Measurements from ENCODE around the gene AMZ1.

DNA sequence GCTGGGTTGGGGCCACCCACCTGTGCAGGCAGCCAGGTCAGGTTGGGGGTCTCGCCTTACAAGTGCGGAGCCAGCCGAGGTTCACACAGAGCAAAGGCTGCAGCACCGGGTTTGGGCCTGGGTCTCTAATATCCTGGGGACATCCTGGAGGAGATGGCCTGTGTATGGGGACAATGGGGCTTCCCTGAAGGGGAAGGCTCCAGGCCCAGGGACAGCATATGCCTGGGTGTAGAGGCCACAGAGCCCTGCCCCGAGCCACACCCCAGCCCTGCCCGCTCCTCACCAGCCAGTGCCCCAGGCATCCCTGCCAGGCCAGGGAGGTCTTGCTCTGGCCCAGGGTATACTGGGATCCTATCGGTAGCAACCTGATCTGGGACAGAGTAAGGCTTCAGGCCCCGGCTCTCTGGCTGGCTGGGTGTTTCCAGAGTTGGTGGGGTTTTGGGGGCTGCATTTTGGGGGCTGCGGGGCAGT is 47.1 kb upstream of the AMZ1 start:
- TF ChIP-seq TCF7 (CRISPR knock-in tag; IDR thresholded peaks at IDR 0.05; ENCODE audit: low read depth) (no peak), NR2C2 (CRISPR knock-in tag; IDR thresholded peaks at IDR 0.05) (no peak), ZNF512 (CRISPR knock-in tag; IDR thresholded peaks at IDR 0.05; ENCODE audit: borderline replicate concordance) (no peak), GABPB1 (CRISPR knock-in tag; IDR thresholded peaks at IDR 0.05) (no peak)
- TF ChIP-seq, protein P1, sequence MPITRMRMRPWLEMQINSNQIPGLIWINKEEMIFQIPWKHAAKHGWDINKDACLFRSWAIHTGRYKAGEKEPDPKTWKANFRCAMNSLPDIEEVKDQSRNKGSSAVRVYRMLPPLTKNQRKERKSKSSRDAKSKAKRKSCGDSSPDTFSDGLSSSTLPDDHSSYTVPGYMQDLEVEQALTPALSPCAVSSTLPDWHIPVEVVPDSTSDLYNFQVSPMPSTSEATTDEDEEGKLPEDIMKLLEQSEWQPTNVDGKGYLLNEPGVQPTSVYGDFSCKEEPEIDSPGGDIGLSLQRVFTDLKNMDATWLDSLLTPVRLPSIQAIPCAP (CRISPR knock-in tag; IDR thresholded peaks at IDR 0.05), result no peak
- TF ChIP-seq, protein P2, sequence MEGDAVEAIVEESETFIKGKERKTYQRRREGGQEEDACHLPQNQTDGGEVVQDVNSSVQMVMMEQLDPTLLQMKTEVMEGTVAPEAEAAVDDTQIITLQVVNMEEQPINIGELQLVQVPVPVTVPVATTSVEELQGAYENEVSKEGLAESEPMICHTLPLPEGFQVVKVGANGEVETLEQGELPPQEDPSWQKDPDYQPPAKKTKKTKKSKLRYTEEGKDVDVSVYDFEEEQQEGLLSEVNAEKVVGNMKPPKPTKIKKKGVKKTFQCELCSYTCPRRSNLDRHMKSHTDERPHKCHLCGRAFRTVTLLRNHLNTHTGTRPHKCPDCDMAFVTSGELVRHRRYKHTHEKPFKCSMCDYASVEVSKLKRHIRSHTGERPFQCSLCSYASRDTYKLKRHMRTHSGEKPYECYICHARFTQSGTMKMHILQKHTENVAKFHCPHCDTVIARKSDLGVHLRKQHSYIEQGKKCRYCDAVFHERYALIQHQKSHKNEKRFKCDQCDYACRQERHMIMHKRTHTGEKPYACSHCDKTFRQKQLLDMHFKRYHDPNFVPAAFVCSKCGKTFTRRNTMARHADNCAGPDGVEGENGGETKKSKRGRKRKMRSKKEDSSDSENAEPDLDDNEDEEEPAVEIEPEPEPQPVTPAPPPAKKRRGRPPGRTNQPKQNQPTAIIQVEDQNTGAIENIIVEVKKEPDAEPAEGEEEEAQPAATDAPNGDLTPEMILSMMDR (IDR thresholded peaks at IDR 0.05), result no peak
